Measurements from ENCODE around the gene SNX24. TPM values are rescaled to one million over a fixed set of nuclear protein-coding genes. Genes with fewer than 3 reads are reported as not detected.

Gene SNX24
- total RNA-seq, 1 donor from 2014 or later: 40.9 TPM

GRCh38 chr5:122948319-122948718, 102.9 kb downstream of the SNX24 start:
- DNase-seq (ENCODE audit: low spot score in 2 of 2, unreplicated experiment in 2 of 2): no peak
- no peak overlapping the region for H3K27ac Mint-ChIP-seq
- no peaks in the 10 kb centered on the region for H3K9me3 Mint-ChIP-seq

GRCh38 chr5:122951658-122952057, 106.2 kb downstream of the SNX24 start:
- DNase-seq (ENCODE audit: low spot score in 2 of 2, unreplicated experiment in 2 of 2): no peak
- H3K27ac Mint-ChIP-seq: no peak overlapping the region
- peaks cover 39% of the 10 kb centered on the region for H3K36me3 Mint-ChIP-seq
- H3K27me3 Mint-ChIP-seq (ENCODE audit: low read depth): no peaks in the 10 kb centered on the region
- no peaks in the 10 kb centered on the region for H3K4me1 Mint-ChIP-seq
- peaks cover 20% of the 10 kb centered on the region for H3K9me3 Mint-ChIP-seq
- no peak overlapping the region for H3K4me3 Mint-ChIP-seq
- TF ChIP-seq CTCF (IDR thresholded peaks at IDR 0.05; ENCODE audit: unreplicated experiment): no peak

More at GRCh38 chr5:122948319-122948718, 102.9 kb downstream of the SNX24 start:
- H3K27me3 Mint-ChIP-seq (ENCODE audit: low read depth): no peaks in the 10 kb centered on the region
- H3K4me1 Mint-ChIP-seq: peaks cover 14% of the 10 kb centered on the region
- H3K4me3 Mint-ChIP-seq: no peak overlapping the region
- no peak for TF ChIP-seq CTCF (IDR thresholded peaks at IDR 0.05; ENCODE audit: unreplicated experiment)
- peaks cover 19% of the 10 kb centered on the region for H3K36me3 Mint-ChIP-seq

GRCh38 chr5:122954719-122955118, 109.3 kb downstream of the SNX24 start:
- peaks cover 53% of the 10 kb centered on the region for H3K36me3 Mint-ChIP-seq
- no peak for DNase-seq (ENCODE audit: low spot score in 2 of 2, unreplicated experiment in 2 of 2)
- H3K4me1 Mint-ChIP-seq: peaks cover 4% of the 10 kb centered on the region
- no peak for TF ChIP-seq CTCF (IDR thresholded peaks at IDR 0.05; ENCODE audit: unreplicated experiment)
- no peak overlapping the region for H3K27ac Mint-ChIP-seq
- no peak overlapping the region for H3K4me3 Mint-ChIP-seq
- peaks cover 34% of the 10 kb centered on the region for H3K9me3 Mint-ChIP-seq
- H3K27me3 Mint-ChIP-seq (ENCODE audit: low read depth): no peaks in the 10 kb centered on the region

GRCh38 chr5:122957457-122957856, 112.0 kb downstream of the SNX24 start:
- Mint-ChIP-seq H3K4me3 (no peak overlapping the region), H3K27me3 (ENCODE audit: low read depth) (no peaks in the 10 kb centered on the region), H3K9me3 (peaks cover 34% of the 10 kb centered on the region), H3K4me1 (peaks cover 8% of the 10 kb centered on the region), H3K27ac (no peak overlapping the region), H3K36me3 (peaks cover 47% of the 10 kb centered on the region)
- no peak for TF ChIP-seq CTCF (IDR thresholded peaks at IDR 0.05; ENCODE audit: unreplicated experiment)
- no peak for DNase-seq (ENCODE audit: low spot score in 2 of 2, unreplicated experiment in 2 of 2)

GRCh38 chr5:122959740-122960445, 114.5 kb downstream of the SNX24 start:
- Mint-ChIP-seq H3K36me3 (peaks cover 36% of the 10 kb centered on the region), H3K27ac (peak overlapping the region; percentile 36), H3K4me1 (peaks cover 10% of the 10 kb centered on the region), H3K4me3 (no peak overlapping the region), H3K9me3 (peaks cover 27% of the 10 kb centered on the region), H3K27me3 (ENCODE audit: low read depth) (no peaks in the 10 kb centered on the region)
- DNase-seq (ENCODE audit: low spot score in 2 of 2, unreplicated experiment in 2 of 2): no peak
- TF ChIP-seq CTCF (IDR thresholded peaks at IDR 0.05; ENCODE audit: unreplicated experiment): no peak
